ENCODE results near the gene GNG7.
"Not testable (repeated sequence)": the region's sequence is repeated elsewhere in the genome, so short reads cannot be mapped to it uniquely, and the experiment has no call there.

Gene GNG7

DNA sequence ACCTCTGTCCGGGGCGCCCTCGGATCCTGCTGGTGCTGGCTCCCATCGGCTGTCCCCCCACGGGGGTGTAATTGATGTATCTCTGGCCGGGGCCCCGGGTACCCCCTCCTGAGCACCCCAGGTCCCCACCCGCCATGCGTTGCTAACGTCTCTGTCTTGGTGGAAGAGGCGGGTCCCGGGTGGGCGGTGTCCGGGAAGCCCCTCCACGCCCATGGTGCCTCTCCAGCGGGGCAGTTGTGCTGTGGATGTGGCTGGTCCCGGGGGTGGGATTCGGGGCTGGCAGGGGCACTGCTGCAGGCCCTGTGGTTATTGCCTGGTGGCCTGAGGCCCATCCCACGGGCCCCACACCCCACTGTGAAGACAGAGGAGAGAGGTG lies 13.8 kb upstream of the GNG7 start:
- Histone ChIP-seq H3K4me3 (ENCODE audit: low read length, poor library complexity, severe bottlenecking) (no peak overlapping the region), H3K4me1 (ENCODE audit: insufficient read depth, low read length, poor library complexity, severe bottlenecking) (no peaks in the 10 kb centered on the region), H2AFZ (ENCODE audit: low read length) (no peak overlapping the region), H3K9me3 (ENCODE audit: insufficient read depth, low read depth, low read length) (peaks cover 5% of the 10 kb centered on the region; the same call in 1 of the 2 replicates), H3K9me2 (replicated peaks; ENCODE audit: low read depth, low read length) (no peaks in the 10 kb centered on the region), H3F3A (ENCODE audit: low read depth) (no peaks in the 10 kb centered on the region), H4K20me1 (ENCODE audit: insufficient read depth, low read length, poor library complexity, severe bottlenecking) (no peaks in the 10 kb centered on the region), H3K4me2 (ENCODE audit: low read depth, low read length, poor library complexity, severe bottlenecking) (no peak overlapping the region), H3K79me2 (ENCODE audit: insufficient read depth, low read length) (no peaks in the 10 kb centered on the region), H3K36me3 (ENCODE audit: insufficient read depth, low read length) (no peaks in the 10 kb centered on the region), H3K9ac (ENCODE audit: low read depth, low read length, poor library complexity, severe bottlenecking) (no peak overlapping the region), H3K27me3 (ENCODE audit: insufficient read depth, low read length, poor library complexity, severe bottlenecking) (no peaks in the 10 kb centered on the region)
- TF ChIP-seq EZH2phosphoT487 (IDR thresholded peaks at IDR 0.05; ENCODE audit: borderline replicate concordance) (no peak), CTCF (conservative IDR thresholded peaks at IDR 0.05; ENCODE audit: low read length) (no peak)

DNA sequence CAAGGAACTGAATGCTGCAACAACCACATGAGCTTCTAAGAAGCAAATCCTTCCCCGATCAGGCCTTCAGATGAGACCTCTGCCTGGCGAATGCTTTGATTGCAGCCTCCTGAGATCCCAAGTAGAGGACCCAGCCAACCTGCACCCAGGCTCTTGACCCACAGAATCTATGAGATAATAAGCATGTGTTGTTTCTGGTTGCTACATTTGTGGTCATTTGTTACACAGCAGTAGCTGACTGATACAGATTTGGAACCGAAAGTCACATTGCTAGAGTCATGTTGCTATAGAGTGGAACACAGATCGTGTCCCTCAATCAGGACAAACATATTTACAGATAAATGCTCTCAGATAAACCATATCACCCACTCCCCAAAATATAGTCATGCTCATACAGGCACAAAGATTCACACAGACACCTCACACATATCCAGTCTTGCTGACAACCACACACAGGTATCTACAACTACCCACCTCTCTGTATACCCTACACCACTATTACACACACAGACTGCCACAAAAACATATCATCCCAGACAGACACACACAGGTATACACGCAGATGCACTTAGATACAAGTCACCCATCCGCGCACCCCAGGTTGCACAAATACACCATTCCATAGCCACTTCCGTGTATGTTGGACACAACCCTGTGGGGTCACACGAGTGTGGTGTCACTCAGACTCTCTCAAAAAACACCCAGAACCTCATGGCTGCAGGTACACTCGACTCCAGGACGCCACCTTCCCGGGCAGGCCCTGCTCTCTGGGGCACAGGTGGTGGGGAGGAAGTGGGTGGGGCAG lies 13.2 kb upstream of the GNG7 start:
- no peaks in the 10 kb centered on the region for H3F3A ChIP-seq (ENCODE audit: low read depth)

GRCh38 chr19:2714531-2715269 lies 12.2 kb upstream of the GNG7 start:
- peaks cover 5% of the 10 kb centered on the region; the same call in 1 of the 2 replicates for H3K9me3 ChIP-seq (ENCODE audit: insufficient read depth, low read depth, low read length)
- TF ChIP-seq EZH2phosphoT487 (IDR thresholded peaks at IDR 0.05; ENCODE audit: borderline replicate concordance), result no peak
- no peak for TF ChIP-seq CTCF (conservative IDR thresholded peaks at IDR 0.05; ENCODE audit: low read length)
- no peaks in the 10 kb centered on the region for H3K9me2 ChIP-seq (replicated peaks; ENCODE audit: low read depth, low read length)
- H3K27me3 ChIP-seq (ENCODE audit: insufficient read depth, low read length, poor library complexity, severe bottlenecking), result no peaks in the 10 kb centered on the region
- H4K20me1 ChIP-seq (ENCODE audit: insufficient read depth, low read length, poor library complexity, severe bottlenecking), result no peaks in the 10 kb centered on the region
- no peaks in the 10 kb centered on the region for H3K79me2 ChIP-seq (ENCODE audit: insufficient read depth, low read length)
- H2AFZ ChIP-seq (ENCODE audit: low read length), result no peak overlapping the region
- no peak overlapping the region for H3K4me3 ChIP-seq (ENCODE audit: low read length, poor library complexity, severe bottlenecking)
- H3K9ac ChIP-seq (ENCODE audit: low read depth, low read length, poor library complexity, severe bottlenecking), result no peak overlapping the region
- no peak overlapping the region for H3K4me2 ChIP-seq (ENCODE audit: low read depth, low read length, poor library complexity, severe bottlenecking)
- H3F3A ChIP-seq (ENCODE audit: low read depth), result no peaks in the 10 kb centered on the region
- H3K36me3 ChIP-seq (ENCODE audit: insufficient read depth, low read length), result no peaks in the 10 kb centered on the region
- H3K4me1 ChIP-seq (ENCODE audit: insufficient read depth, low read length, poor library complexity, severe bottlenecking), result no peaks in the 10 kb centered on the region

More for the DNA sequence above, 13.2 kb upstream of the GNG7 start:
- Histone ChIP-seq H3K79me2 (ENCODE audit: insufficient read depth, low read length) (no peaks in the 10 kb centered on the region), H3K36me3 (ENCODE audit: insufficient read depth, low read length) (no peaks in the 10 kb centered on the region), H2AFZ (ENCODE audit: low read length) (no peak overlapping the region), H4K20me1 (ENCODE audit: insufficient read depth, low read length, poor library complexity, severe bottlenecking) (no peaks in the 10 kb centered on the region), H3K4me1 (ENCODE audit: insufficient read depth, low read length, poor library complexity, severe bottlenecking) (no peaks in the 10 kb centered on the region), H3K9ac (ENCODE audit: low read depth, low read length, poor library complexity, severe bottlenecking) (no peak overlapping the region), H3K27me3 (ENCODE audit: insufficient read depth, low read length, poor library complexity, severe bottlenecking) (no peaks in the 10 kb centered on the region), H3K9me3 (ENCODE audit: insufficient read depth, low read depth, low read length) (peaks cover 5% of the 10 kb centered on the region; the same call in 1 of the 2 replicates), H3K4me2 (ENCODE audit: low read depth, low read length, poor library complexity, severe bottlenecking) (no peak overlapping the region), H3K9me2 (replicated peaks; ENCODE audit: low read depth, low read length) (no peaks in the 10 kb centered on the region), H3K4me3 (ENCODE audit: low read length, poor library complexity, severe bottlenecking) (no peak overlapping the region)
- TF ChIP-seq CTCF (conservative IDR thresholded peaks at IDR 0.05; ENCODE audit: low read length) (no peak), EZH2phosphoT487 (IDR thresholded peaks at IDR 0.05; ENCODE audit: borderline replicate concordance) (no peak)

GRCh38 chr19:2714102-2714501 lies 11.6 kb upstream of the GNG7 start:
- not testable (repeated sequence) for H3K9me2 ChIP-seq (replicated peaks; ENCODE audit: low read depth, low read length); H3K4me1 ChIP-seq (ENCODE audit: insufficient read depth, low read length, poor library complexity, severe bottlenecking); H3K79me2 ChIP-seq (ENCODE audit: insufficient read depth, low read length); H2AFZ ChIP-seq (ENCODE audit: low read length); H3K9ac ChIP-seq (ENCODE audit: low read depth, low read length, poor library complexity, severe bottlenecking); H3K4me3 ChIP-seq (ENCODE audit: low read length, poor library complexity, severe bottlenecking); H4K20me1 ChIP-seq (ENCODE audit: insufficient read depth, low read length, poor library complexity, severe bottlenecking); H3F3A ChIP-seq (ENCODE audit: low read depth); H3K27me3 ChIP-seq (ENCODE audit: insufficient read depth, low read length, poor library complexity, severe bottlenecking); H3K36me3 ChIP-seq (ENCODE audit: insufficient read depth, low read length); H3K4me2 ChIP-seq (ENCODE audit: low read depth, low read length, poor library complexity, severe bottlenecking); H3K9me3 ChIP-seq (ENCODE audit: insufficient read depth, low read depth, low read length)

DNA sequence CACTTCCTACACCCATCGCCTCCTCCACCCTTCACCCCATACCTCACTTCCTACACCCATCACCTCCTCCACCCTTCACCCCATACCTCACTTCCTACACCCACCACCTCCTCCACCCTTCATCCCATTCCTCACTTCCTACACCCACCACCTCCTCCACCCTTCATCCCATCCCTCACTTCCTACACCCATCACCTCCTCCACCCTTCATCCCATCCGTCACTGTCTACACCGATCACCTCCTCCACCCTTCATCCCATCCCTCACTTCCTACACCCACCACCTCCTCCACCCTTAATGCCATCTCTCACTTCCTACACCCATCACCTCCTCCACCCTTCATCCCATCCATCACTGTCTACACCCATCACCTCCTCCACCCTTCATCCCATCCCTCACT lies 10.7 kb upstream of the GNG7 start:
- not testable (repeated sequence) for H3K27me3 ChIP-seq (ENCODE audit: insufficient read depth, low read length, poor library complexity, severe bottlenecking); H4K20me1 ChIP-seq (ENCODE audit: insufficient read depth, low read length, poor library complexity, severe bottlenecking); H3K4me2 ChIP-seq (ENCODE audit: low read depth, low read length, poor library complexity, severe bottlenecking); H3K36me3 ChIP-seq (ENCODE audit: insufficient read depth, low read length); H3K9ac ChIP-seq (ENCODE audit: low read depth, low read length, poor library complexity, severe bottlenecking); H3K9me3 ChIP-seq (ENCODE audit: insufficient read depth, low read depth, low read length); H3K79me2 ChIP-seq (ENCODE audit: insufficient read depth, low read length); H2AFZ ChIP-seq (ENCODE audit: low read length); H3K4me3 ChIP-seq (ENCODE audit: low read length, poor library complexity, severe bottlenecking); H3K9me2 ChIP-seq (replicated peaks; ENCODE audit: low read depth, low read length); H3K4me1 ChIP-seq (ENCODE audit: insufficient read depth, low read length, poor library complexity, severe bottlenecking); H3F3A ChIP-seq (ENCODE audit: low read depth)
